K562 (cell line): Measurements from ENCODE around the gene ICAM2. TPM values are rescaled to one million over a fixed set of nuclear protein-coding genes. Genes with fewer than 3 reads are reported as not detected.
A peak's percentile ranks its signal among the peaks of the same experiment; 100 is the strongest.

ENCODE experiments used
- ATF1 ChIP-seq, 2 experiments: fragments of 450-650 bp in 1 of 2; IDR thresholded peaks; 2 replicates each; pipeline ENCODE4 v1.6.1; 2016; ENCODE audit warnings: missing compliant biosample characterization in 1 of 2, missing genetic modification characterization in 1 of 2
- BHLHE40 ChIP-seq: IDR thresholded peaks from 2 replicates; pipeline ENCODE4 v1.6.1; 2011; ENCODE audit warnings: low read length, improper control_type of control experiment
- CEBPG ChIP-seq, 3 experiments: fragments of 200-800 bp in 1 of 3; sonication (Bioruptor generic) in 1 of 3; sonication (generic) in 1 of 3; formaldehyde crosslinking in 1 of 3; IDR thresholded peaks in 2 of 3; conservative IDR thresholded peaks in 1 of 3; 2 replicates each; pipeline versions ENCODE4 v1.6.1 to v1.8.0; 2016 to 2022; ENCODE audit warnings: missing compliant biosample characterization in 2 of 3, missing genetic modification characterization in 2 of 3, mild to moderate bottlenecking in 1 of 3, missing genetic modification reagents in 1 of 3
- DACH1 ChIP-seq: fragments of 450-650 bp; IDR thresholded peaks from 2 replicates; pipeline ENCODE4 v1.6.1; 2018; ENCODE audit not compliant: partially characterized antibody
- FOXO4 ChIP-seq: fragments of 450-650 bp; formaldehyde crosslinking; IDR thresholded peaks from 2 replicates; pipeline ENCODE4 v1.4.0; 2020; ENCODE audit warnings: mild to moderate bottlenecking, moderate library complexity
- JUNB ChIP-seq: fragments of 450-650 bp; formaldehyde crosslinking; conservative IDR thresholded peaks from 2 replicates; pipeline ENCODE4 v1.4.0; 2020; ENCODE audit warnings: mild to moderate bottlenecking
- MNT ChIP-seq, 2 experiments: fragments of 450-650 bp; conservative IDR thresholded peaks; 2 replicates each; pipeline ENCODE4 v1.6.1; 2017; ENCODE audit warnings: mild to moderate bottlenecking in 2 of 2, moderate library complexity in 2 of 2
- MYC ChIP-seq, 2 experiments: fragments of 250-450 bp in 1 of 2; sonication (Bioruptor Pico) in 1 of 2; IDR thresholded peaks; 2 replicates each; pipeline versions ENCODE4 v1.5.1 to v1.6.1; 2012 to 2021; ENCODE audit warnings: low read depth in 2 of 2, borderline replicate concordance in 1 of 2, improper control_type of control experiment in 1 of 2, low read length in 1 of 2, mild to moderate bottlenecking in 1 of 2, moderate library complexity in 1 of 2
- NFE2L1 ChIP-seq: fragments of 450-650 bp; IDR thresholded peaks from 2 replicates; pipeline ENCODE4 v1.6.1; 2016; ENCODE audit warnings: missing genetic modification characterization, low read depth, mild to moderate bottlenecking, missing compliant biosample characterization, moderate library complexity, borderline replicate concordance
- NONO ChIP-seq, 2 experiments: fragments of 200-400 bp in 1 of 2; fragments of 450-650 bp in 1 of 2; formaldehyde crosslinking in 1 of 2; IDR thresholded peaks; 2 replicates each; pipeline ENCODE4 v1.6.1; 2017; ENCODE audit warnings: low read depth in 2 of 2, mild to moderate bottlenecking in 2 of 2, moderate library complexity in 2 of 2, low read length in 1 of 2
- NR1H2 ChIP-seq: sonication (generic); formaldehyde crosslinking; IDR thresholded peaks from 2 replicates; pipeline ENCODE4 v1.4.0; 2020; ENCODE audit warnings: mild to moderate bottlenecking, missing genetic modification reagents
- SIN3A ChIP-seq, 2 experiments: fragments of 150-350 bp in 1 of 2; IDR thresholded peaks; 2 replicates each; pipeline ENCODE4 v1.6.1; 2011 to 2016; ENCODE audit warnings: borderline replicate concordance in 2 of 2, low read depth in 2 of 2, low read length in 2 of 2, mild to moderate bottlenecking in 2 of 2, moderate library complexity in 2 of 2; ENCODE audit not compliant: control insufficient read depth in 1 of 2
- SOX6 ChIP-seq: fragments of 450-650 bp; IDR thresholded peaks from 2 replicates; pipeline ENCODE4 v1.6.1; 2014; ENCODE audit warnings: mild to moderate bottlenecking
- THRB ChIP-seq: fragments of 450-650 bp; formaldehyde crosslinking; conservative IDR thresholded peaks from 2 replicates; pipeline ENCODE4 v1.4.0; 2022; ENCODE audit warnings: mild to moderate bottlenecking, missing genetic modification characterization
- VEZF1 ChIP-seq: fragments of 200-800 bp; sonication (Bioruptor generic); IDR thresholded peaks from 2 replicates; pipeline ENCODE4 v1.6.1; 2017; ENCODE audit warnings: missing genetic modification characterization, missing compliant biosample characterization
- polyA plus RNA-seq, 8 experiments: library from polyadenylated mRNA; depleted of rRNA in 4 of 8; stranded (reverse) in 5 of 8; unstranded in 3 of 8; fragments of >200 nt; fragmentation: Nextera tagmentation in 2 of 8; fragmentation: Illumina TruSeq in 1 of 8; extraction: Ambion mirVana in 2 of 8; extraction: Trizol in 1 of 8; gene quantifications; 2 replicates each; pipeline versions ENCODE4 v1.2.1 to v1.2.3, GENCODE V29; 2011 to 2014; ENCODE audit warnings: inconsistent platforms in 1 of 8, missing spikeins in 1 of 8
- total RNA-seq, 7 experiments: library from RNA; depleted of rRNA in 6 of 7; stranded (reverse); fragments of >200 nt in 6 of 7; fragmentation: Illumina TruSeq in 2 of 7; extraction: Trizol in 2 of 7; gene quantifications; 2 replicates each; pipeline versions ENCODE4 v1.2.1 to v1.2.3, GENCODE V29; 2011 to 2021; ENCODE audit warnings: low replicate concordance in 1 of 7

The ICAM2 gene
- total and polyA plus RNA-seq, 9 of the 15 experiments (the other 6 are each of a cell fraction or from before 2014, with no cell fraction given) = 37.9 to 89.4 (median 60.6) TPM

GRCh38 chr17:63984651-63985386 is 35.6 kb downstream of the ICAM2 start (continued):
- peak; percentile 86 for TF ChIP-seq VEZF1 (CRISPR knock-in tag)
- 0 out of 4 replicates have a peak, but pooled peaks of 1 of the 2 experiments have one; percentile 53 for TF ChIP-seq MNT (conservative IDR thresholded peaks at IDR 0.05)
- TF ChIP-seq MYC (IDR thresholded peaks at IDR 0.05; ENCODE audit: low read depth, low read length) = peak; percentile 20; the same call in 1 of the 2 replicates
- no peak for TF ChIP-seq MYC (CRISPR knock-in tag; IDR thresholded peaks at IDR 0.05; ENCODE audit: borderline replicate concordance, low read depth)
- peak; percentile 68 for TF ChIP-seq BHLHE40
- TF ChIP-seq THRB (CRISPR knock-in tag) = 0 out of 2 replicates have a peak, but pooled peaks have one; percentile 43
- TF ChIP-seq NFE2L1 (tag) = no peak
- TF ChIP-seq DACH1 = peak; percentile 88
- TF ChIP-seq SOX6 = 0 out of 2 replicates have a peak, but pooled peaks have one; percentile 19
- no peak for TF ChIP-seq ATF1 (CRISPR knock-in tag; IDR thresholded peaks at IDR 0.05)
- peak; percentile 40; the same call in 1 of the 2 replicates for TF ChIP-seq ATF1 (tag; IDR thresholded peaks at IDR 0.05)
- TF ChIP-seq NR1H2 (CRISPR knock-in tag) = no peak
- no peak for TF ChIP-seq CEBPG (CRISPR knock-in tag; IDR thresholded peaks at IDR 0.05)
- TF ChIP-seq CEBPG (tag; conservative IDR thresholded peaks at IDR 0.05 in 1 of 2, IDR thresholded peaks at IDR 0.05 in 1 of 2) = no peak
- TF ChIP-seq SIN3A (IDR thresholded peaks at IDR 0.05; ENCODE audit: borderline replicate concordance in 2 of 2, control insufficient read depth in 1 of 2, low read depth in 2 of 2, low read length in 2 of 2) = no peak
- TF ChIP-seq FOXO4 (CRISPR knock-in tag) = no peak
- peak; percentile 88 for TF ChIP-seq JUNB (CRISPR knock-in tag)
- TF ChIP-seq NONO (IDR thresholded peaks at IDR 0.05; ENCODE audit: low read depth in 2 of 2, low read length in 1 of 2) = no peak
